Medulla oblongata (tissue), 1 donor: Measurements from ENCODE around the gene IGFL3.
A peak's percentile ranks its signal among the peaks of the same experiment; 100 is the strongest.

Experiments
- DNase-seq: peaks from one replicate; pipeline ENCODE4 v3.0.0-alpha.2; 2015; ENCODE audit errors: extremely low spot score

The IGFL3 gene

GRCh38 chr19:46076951-46077814 lies 47.3 kb downstream of the IGFL3 start:
- peak; percentile 95 for DNase-seq

GRCh38 chr19:46076031-46076880 lies 48.2 kb downstream of the IGFL3 start:
- no peak for DNase-seq

GRCh38 chr19:46073268-46073922 lies 51.1 kb downstream of the IGFL3 start:
- DNase-seq: no peak
